Measurements from ENCODE around the gene ITGA6.

The ITGA6 gene

DNA sequence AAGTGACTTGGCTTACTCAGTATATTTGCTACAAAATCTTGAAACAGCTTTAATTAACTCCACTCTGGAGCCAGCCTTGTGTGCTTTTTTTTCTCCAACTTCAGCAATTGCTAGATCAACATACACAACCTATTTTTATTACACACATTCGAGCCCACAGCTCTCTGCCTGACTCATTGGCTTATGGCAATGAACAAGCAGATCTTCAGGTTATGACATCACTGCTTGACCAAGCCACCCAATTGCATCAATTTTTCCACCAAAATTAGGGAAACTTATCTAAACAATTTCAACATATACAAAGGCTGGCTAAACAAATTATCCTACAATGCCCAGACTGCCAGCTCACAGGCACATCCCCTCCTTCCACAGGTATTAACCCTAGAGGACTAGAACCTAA lies 88.9 kb downstream of the ITGA6 start:
- CTCF ChIA-PET, result no interaction called here

DNA sequence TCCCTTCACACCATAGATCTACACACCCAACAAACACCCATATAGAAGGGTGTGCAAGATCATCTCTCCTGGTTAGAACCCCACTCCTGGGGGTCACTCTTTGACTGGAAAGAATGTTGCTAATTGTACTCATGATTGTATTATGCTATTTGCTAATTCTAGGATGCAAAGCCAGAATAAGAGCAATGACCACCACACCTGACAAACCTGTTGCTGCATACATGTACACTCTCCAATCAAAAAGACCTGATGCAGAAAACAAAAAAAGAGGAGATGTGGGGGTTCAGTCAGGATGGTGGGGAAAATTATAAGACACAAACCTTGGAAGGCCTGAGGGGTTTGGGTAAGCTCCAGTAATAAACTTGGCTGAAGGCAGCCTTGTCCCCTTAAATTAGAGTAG lies 91.6 kb downstream of the ITGA6 start:
- CTCF ChIA-PET, result no interaction called here
- Histone ChIP-seq H3K4me1 (ENCODE audit: control insufficient read depth, insufficient read depth, low read length) (no peaks in the 10 kb centered on the region), H3K4me3 (ENCODE audit: low read depth, low read length) (no peak overlapping the region), H3K36me3 (ENCODE audit: control insufficient read depth in 2 of 2, insufficient read depth in 1 of 2, low read length in 2 of 2) (no peaks in the 10 kb centered on the region), H3K9me3 (ENCODE audit: control insufficient read depth, insufficient read depth, low read depth, low read length) (no peaks in the 10 kb centered on the region), H3K27ac (ENCODE audit: extremely low read depth, low read depth, low read length) (no peak overlapping the region)
- TF ChIP-seq SCRT2 (tag by site-specific recombination; IDR thresholded peaks at IDR 0.05) (peak; percentile 53), ZNF426 (tag by site-specific recombination; IDR thresholded peaks at IDR 0.05) (no peak)
- POLR2A ChIA-PET, result no interaction called here

More for the DNA sequence above, 88.9 kb downstream of the ITGA6 start:
- H3K36me3 ChIP-seq (ENCODE audit: control insufficient read depth in 2 of 2, insufficient read depth in 1 of 2, low read length in 2 of 2), result no peaks in the 10 kb centered on the region
- no peak overlapping the region for H3K27ac ChIP-seq (ENCODE audit: extremely low read depth, low read depth, low read length)
- no peaks in the 10 kb centered on the region for H3K9me3 ChIP-seq (ENCODE audit: control insufficient read depth, insufficient read depth, low read depth, low read length)
- TF ChIP-seq SP7 (tag by site-specific recombination; IDR thresholded peaks at IDR 0.05), result no peak
- no peak for TF ChIP-seq ZNF132 (tag by site-specific recombination; IDR thresholded peaks at IDR 0.05; ENCODE audit: borderline replicate concordance)
- TF ChIP-seq, protein P1, sequence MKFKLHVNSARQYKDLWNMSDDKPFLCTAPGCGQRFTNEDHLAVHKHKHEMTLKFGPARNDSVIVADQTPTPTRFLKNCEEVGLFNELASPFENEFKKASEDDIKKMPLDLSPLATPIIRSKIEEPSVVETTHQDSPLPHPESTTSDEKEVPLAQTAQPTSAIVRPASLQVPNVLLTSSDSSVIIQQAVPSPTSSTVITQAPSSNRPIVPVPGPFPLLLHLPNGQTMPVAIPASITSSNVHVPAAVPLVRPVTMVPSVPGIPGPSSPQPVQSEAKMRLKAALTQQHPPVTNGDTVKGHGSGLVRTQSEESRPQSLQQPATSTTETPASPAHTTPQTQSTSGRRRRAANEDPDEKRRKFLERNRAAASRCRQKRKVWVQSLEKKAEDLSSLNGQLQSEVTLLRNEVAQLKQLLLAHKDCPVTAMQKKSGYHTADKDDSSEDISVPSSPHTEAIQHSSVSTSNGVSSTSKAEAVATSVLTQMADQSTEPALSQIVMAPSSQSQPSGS (tag by site-specific recombination; IDR thresholded peaks at IDR 0.05; ENCODE audit: low read depth), result 0 out of 2 replicates have a peak, but pooled peaks have one; percentile 12
- no peak for TF ChIP-seq ZNF530 (tag by site-specific recombination; IDR thresholded peaks at IDR 0.05; ENCODE audit: low read depth)
- H3K4me1 ChIP-seq (ENCODE audit: control insufficient read depth, insufficient read depth, low read length), result no peaks in the 10 kb centered on the region
- H3K4me3 ChIP-seq (ENCODE audit: low read depth, low read length), result no peak overlapping the region
- POLR2A ChIA-PET, result no interaction called here

DNA sequence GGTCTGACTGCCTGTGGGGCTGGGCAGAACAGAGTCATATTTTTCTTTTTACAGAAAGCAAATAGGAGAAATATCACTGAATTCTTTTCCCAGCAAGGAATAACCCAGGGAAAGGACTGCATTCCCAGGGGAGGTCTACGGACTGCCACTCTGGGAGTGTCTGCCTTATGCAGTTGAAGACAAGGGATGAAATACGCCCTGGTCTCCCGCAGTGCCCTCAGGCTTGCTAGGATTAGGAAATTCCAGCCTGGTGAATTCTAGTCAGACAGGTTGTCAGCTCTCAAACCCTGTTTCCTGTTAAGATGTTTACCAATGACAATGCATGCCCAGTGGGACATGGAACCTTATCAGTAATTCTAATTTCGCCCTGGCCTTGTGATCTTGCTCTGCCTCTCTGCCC lies 98.2 kb downstream of the ITGA6 start:
- H3K9me3 ChIP-seq (ENCODE audit: control insufficient read depth, insufficient read depth, low read depth, low read length), result no peaks in the 10 kb centered on the region
- no peaks in the 10 kb centered on the region for H3K4me1 ChIP-seq (ENCODE audit: control insufficient read depth, insufficient read depth, low read length)
- ChIA-PET CTCF (no interaction called here), POLR2A (no interaction called here)
- H3K36me3 ChIP-seq (ENCODE audit: control insufficient read depth in 2 of 2, insufficient read depth in 1 of 2, low read length in 2 of 2), result no peaks in the 10 kb centered on the region
- no peak overlapping the region for H3K27ac ChIP-seq (ENCODE audit: extremely low read depth, low read depth, low read length)
- H3K4me3 ChIP-seq (ENCODE audit: low read depth, low read length), result no peak overlapping the region
- no peak for TF ChIP-seq KLF7 (tag by site-specific recombination; IDR thresholded peaks at IDR 0.05; ENCODE audit: borderline replicate concordance)
- TF ChIP-seq ZNF558 (tag by site-specific recombination; IDR thresholded peaks at IDR 0.05), result no peak
- peak; percentile 78; the same call in 1 of the 2 replicates for TF ChIP-seq TRIM28 (IDR thresholded peaks at IDR 0.05; ENCODE audit: borderline replicate concordance, low read length)
- no peak for TF ChIP-seq ZNF561 (tag by site-specific recombination; IDR thresholded peaks at IDR 0.05; ENCODE audit: borderline replicate concordance)
- TF ChIP-seq, protein P2, sequence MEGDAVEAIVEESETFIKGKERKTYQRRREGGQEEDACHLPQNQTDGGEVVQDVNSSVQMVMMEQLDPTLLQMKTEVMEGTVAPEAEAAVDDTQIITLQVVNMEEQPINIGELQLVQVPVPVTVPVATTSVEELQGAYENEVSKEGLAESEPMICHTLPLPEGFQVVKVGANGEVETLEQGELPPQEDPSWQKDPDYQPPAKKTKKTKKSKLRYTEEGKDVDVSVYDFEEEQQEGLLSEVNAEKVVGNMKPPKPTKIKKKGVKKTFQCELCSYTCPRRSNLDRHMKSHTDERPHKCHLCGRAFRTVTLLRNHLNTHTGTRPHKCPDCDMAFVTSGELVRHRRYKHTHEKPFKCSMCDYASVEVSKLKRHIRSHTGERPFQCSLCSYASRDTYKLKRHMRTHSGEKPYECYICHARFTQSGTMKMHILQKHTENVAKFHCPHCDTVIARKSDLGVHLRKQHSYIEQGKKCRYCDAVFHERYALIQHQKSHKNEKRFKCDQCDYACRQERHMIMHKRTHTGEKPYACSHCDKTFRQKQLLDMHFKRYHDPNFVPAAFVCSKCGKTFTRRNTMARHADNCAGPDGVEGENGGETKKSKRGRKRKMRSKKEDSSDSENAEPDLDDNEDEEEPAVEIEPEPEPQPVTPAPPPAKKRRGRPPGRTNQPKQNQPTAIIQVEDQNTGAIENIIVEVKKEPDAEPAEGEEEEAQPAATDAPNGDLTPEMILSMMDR (tag by site-specific recombination; IDR thresholded peaks at IDR 0.05), result no peak
- TF ChIP-seq ZNF629 (tag by site-specific recombination; IDR thresholded peaks at IDR 0.05), result no peak
- peak; percentile 94 for TF ChIP-seq SETDB1 (IDR thresholded peaks at IDR 0.05; ENCODE audit: insufficient read length, low read length)
- no peak for TF ChIP-seq ZNF404 (tag by site-specific recombination; IDR thresholded peaks at IDR 0.05)
- TF ChIP-seq, protein P3, sequence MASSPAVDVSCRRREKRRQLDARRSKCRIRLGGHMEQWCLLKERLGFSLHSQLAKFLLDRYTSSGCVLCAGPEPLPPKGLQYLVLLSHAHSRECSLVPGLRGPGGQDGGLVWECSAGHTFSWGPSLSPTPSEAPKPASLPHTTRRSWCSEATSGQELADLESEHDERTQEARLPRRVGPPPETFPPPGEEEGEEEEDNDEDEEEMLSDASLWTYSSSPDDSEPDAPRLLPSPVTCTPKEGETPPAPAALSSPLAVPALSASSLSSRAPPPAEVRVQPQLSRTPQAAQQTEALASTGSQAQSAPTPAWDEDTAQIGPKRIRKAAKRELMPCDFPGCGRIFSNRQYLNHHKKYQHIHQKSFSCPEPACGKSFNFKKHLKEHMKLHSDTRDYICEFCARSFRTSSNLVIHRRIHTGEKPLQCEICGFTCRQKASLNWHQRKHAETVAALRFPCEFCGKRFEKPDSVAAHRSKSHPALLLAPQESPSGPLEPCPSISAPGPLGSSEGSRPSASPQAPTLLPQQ (tag by site-specific recombination; IDR thresholded peaks at IDR 0.05), result no peak
- TF ChIP-seq, protein P4, sequence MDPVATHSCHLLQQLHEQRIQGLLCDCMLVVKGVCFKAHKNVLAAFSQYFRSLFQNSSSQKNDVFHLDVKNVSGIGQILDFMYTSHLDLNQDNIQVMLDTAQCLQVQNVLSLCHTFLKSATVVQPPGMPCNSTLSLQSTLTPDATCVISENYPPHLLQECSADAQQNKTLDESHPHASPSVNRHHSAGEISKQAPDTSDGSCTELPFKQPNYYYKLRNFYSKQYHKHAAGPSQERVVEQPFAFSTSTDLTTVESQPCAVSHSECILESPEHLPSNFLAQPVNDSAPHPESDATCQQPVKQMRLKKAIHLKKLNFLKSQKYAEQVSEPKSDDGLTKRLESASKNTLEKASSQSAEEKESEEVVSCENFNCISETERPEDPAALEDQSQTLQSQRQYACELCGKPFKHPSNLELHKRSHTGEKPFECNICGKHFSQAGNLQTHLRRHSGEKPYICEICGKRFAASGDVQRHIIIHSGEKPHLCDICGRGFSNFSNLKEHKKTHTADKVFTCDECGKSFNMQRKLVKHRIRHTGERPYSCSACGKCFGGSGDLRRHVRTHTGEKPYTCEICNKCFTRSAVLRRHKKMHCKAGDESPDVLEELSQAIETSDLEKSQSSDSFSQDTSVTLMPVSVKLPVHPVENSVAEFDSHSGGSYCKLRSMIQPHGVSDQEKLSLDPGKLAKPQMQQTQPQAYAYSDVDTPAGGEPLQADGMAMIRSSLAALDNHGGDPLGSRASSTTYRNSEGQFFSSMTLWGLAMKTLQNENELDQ (tag by site-specific recombination; IDR thresholded peaks at IDR 0.05; ENCODE audit: low read depth), result no peak
- TF ChIP-seq KLF10 (tag by site-specific recombination; IDR thresholded peaks at IDR 0.05), result no peak
- TF ChIP-seq ZNF23 (tag by site-specific recombination; IDR thresholded peaks at IDR 0.05; ENCODE audit: borderline replicate concordance), result no peak
- TF ChIP-seq, protein P5, sequence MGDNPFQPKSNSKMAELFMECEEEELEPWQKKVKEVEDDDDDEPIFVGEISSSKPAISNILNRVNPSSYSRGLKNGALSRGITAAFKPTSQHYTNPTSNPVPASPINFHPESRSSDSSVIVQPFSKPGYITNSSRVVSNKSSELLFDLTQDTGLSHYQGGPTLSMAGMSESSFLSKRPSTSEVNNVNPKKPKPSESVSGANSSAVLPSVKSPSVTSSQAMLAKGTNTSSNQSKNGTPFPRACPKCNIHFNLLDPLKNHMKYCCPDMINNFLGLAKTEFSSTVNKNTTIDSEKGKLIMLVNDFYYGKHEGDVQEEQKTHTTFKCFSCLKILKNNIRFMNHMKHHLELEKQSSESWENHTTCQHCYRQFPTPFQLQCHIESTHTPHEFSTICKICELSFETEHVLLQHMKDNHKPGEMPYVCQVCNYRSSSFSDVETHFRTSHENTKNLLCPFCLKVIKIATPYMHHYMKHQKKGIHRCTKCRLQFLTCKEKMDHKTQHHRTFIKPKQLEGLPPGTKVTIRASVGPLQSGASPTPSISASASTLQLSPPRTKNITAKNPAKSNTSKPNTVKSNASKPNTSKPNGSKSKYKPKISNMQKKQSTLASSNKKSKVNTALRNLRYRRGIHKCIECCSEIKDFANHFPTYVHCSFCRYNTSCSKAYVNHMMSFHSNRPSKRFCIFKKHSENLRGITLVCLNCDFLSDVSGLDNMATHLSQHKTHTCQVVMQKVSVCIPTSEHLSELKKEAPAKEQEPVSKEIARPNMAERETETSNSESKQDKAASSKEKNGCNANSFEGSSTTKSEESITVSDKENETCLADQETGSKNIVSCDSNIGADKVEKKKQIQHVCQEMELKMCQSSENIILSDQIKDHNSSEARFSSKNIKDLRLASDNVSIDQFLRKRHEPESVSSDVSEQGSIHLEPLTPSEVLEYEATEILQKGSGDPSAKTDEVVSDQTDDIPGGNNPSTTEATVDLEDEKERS (tag by site-specific recombination; IDR thresholded peaks at IDR 0.05), result peak; percentile 67; the same call in 1 of the 2 replicates
- TF ChIP-seq, protein P6, sequence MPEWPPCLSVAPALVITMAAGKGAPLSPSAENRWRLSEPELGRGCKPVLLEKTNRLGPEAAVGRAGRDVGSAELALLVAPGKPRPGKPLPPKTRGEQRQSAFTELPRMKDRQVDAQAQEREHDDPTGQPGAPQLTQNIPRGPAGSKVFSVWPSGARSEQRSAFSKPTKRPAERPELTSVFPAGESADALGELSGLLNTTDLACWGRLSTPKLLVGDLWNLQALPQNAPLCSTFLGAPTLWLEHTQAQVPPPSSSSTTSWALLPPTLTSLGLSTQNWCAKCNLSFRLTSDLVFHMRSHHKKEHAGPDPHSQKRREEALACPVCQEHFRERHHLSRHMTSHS (tag by site-specific recombination; IDR thresholded peaks at IDR 0.05), result no peak

Measured in HEK293 (cell line).